GM19240 (cell line): ENCODE data around the gene LHX4.

ENCODE experiments used
- DNase-seq: peaks from one replicate; pipeline ENCODE4 v3.0.0; 2011; ENCODE audit warnings: low spot score; ENCODE audit not compliant: insufficient read length

The LHX4 gene

GRCh38 chr1:180243517-180244221 is 13.6 kb downstream of the LHX4 start:
- DNase-seq, result no peak

DNA sequence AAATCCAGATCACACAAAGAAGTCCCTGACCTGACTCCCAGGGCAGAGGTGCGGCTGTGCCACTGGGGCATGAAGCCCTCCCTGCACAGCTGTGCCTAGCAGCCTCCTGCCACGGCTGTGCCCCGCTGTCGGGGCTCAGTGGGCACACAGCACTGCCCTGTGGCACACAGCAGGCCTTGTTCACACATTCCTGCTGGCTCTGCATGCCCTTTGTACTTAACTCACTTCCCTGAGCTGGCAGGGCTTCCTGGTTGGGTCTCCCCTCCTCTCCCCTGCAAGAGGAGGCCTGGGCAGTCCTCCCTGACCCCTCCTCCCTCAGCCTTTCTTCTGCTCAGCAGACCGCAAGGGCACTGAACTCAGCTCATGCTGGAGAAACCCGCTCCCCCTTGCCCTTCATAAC is 14.8 kb downstream of the LHX4 start:
- no peak for DNase-seq

DNA sequence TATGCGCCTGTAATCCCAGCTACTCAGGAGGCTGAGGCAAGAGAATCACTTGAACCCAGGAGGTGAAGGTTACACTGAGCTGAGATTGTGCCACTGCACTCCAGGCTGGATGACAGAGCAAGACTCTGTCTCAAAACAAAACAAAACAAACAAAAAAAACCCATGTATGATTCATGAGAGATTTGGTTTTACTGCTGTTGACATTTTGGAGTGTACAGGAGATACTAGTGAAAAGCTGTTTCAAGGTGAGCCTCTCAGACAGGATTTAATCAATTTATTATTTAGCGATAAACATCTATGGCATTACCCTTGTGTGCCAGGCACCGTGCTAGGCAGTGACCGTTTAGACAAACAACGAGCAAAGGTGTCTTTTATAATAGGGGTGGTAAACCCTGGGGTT is 16.5 kb downstream of the LHX4 start:
- no peak for DNase-seq

DNA sequence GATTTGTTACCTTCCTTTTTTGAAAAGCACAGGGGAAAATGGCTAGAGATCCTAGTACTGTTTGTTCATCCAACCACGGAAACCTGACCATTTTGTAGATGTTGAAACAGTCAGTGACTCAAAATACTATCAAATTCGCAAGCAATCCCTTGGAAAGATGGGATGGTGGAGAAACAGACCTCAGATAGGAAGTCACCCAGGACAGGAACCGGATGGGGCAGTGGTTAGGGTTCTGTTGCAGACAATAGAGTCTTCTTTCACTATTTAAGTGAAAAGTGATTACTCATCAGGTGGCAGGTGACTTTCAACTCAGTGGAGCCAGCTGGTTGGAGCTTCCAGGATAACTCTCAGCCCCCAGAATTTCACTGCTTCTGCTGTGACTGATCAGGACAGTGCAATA is 17.0 kb downstream of the LHX4 start:
- DNase-seq, result no peak

DNA sequence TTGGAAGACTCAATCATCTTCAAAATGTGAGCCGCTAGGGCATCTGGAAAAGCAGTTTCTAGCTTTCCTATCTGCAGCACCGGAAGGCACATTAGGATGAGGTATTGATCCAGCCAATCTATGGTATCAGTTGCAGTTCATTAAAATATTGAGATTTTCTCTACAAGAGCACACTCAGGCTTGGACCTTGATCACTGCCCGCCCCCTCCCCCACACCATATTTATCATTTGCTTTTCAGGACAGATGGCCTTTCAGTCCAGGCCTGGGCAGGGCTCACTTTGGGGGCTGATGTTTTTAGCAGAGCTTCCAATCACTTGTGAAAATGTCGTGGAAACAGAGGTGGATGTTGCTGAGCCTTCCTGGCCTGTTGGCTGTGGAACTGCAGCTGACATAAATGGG is 17.5 kb downstream of the LHX4 start:
- DNase-seq, result no peak

DNA sequence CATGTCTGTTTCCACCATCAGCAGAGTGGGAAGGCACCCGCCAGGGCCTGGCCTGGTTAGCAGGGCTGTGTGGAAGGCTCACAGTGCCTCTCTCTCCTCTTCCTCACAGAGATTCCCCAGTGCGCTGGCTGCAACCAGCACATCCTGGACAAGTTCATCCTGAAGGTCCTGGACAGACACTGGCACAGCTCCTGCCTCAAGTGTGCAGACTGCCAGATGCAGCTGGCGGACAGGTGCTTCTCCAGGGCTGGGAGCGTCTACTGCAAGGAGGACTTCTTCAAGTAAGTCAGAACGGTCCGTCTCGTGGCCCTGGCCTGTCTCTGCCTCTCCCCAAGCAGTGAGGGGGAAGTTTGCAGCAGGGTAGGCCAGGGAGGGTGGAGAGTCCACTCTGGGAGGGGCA is 18.1 kb downstream of the LHX4 start:
- no peak for DNase-seq

DNA sequence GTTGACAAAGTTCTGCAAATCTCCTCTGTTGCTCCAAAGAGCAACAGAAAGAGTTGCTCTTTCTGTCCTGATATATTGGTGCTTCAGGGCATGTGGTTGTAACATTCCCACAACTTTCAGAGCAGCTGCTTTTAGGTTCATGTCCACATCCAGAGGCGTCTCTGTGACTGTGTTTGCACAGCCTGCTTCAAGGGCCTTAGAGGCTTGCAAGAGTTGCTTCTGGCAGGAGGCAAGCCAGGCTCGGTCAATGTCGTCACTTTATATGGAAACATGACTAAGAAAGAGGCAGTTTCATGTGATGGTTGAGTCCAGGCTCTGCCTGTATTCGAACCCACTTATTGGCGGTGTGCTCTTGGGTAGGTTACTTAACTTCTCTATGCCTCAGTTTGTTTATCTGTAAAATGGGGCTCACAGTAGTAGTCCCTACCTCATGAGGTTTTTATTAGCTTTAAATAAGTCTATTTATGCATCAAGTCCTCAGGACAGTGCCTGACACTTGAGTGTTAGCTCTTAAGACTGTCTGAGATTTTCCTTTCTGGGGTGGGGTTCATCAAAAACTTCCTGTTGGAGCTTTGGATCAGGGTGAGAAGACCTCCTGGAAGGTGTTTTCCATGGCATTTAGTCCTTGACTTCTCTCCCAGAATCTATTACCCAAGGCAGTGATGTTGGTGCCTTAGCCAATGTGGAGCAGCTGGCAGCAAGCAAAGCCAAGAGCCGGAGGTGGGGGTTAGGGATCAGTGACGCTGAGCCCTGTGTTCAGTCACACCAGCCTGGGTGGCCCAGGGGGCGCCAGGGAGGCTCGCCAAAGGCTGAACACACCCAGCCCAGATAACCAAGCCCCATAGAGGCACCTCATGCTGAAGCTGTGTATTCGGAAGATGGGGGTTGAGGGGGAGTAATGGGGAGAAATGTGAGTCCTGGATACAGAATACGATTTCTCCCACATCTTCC is 18.9 kb downstream of the LHX4 start:
- DNase-seq, result no peak

DNA sequence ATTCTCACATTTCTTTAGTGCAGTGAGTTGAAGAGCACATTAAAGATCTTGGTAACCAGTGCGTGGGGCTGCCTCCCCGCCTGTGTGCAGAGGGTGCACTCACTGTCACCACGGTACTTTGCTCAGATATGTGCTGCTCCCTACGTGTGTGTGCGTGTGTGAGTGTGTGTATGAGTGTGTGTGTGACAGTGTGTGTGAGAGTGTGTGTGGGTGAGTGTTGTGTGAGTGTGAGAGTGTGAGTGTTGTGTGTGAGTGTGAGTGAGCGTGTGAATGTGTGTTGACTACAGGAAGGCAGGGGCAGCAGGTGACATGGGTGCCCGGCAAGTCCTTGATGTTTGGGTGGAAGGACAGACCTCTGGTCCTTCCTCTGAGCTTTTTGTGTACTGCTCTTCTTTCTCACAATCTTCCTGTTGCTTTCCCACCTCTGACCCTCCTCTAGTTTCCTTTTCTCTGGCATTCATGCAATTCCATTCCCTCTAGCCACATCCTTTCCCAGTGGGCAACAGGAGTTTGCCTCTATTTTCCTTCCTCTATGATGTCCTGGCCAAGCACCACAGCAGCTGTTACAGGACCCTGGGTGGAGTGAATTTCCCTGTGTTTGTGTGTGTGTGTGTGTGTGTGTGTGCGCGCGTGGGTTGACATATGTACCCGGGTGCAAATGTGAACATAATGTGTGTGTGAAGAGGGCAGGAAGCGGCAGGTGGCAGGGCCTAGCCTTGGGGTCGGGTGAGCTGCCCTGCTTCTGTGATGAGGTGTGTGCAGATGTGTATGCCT is 19.8 kb downstream of the LHX4 start:
- DNase-seq, result no peak

GRCh38 chr1:180250499-180250770 is 20.4 kb downstream of the LHX4 start:
- DNase-seq, result no peak

DNA sequence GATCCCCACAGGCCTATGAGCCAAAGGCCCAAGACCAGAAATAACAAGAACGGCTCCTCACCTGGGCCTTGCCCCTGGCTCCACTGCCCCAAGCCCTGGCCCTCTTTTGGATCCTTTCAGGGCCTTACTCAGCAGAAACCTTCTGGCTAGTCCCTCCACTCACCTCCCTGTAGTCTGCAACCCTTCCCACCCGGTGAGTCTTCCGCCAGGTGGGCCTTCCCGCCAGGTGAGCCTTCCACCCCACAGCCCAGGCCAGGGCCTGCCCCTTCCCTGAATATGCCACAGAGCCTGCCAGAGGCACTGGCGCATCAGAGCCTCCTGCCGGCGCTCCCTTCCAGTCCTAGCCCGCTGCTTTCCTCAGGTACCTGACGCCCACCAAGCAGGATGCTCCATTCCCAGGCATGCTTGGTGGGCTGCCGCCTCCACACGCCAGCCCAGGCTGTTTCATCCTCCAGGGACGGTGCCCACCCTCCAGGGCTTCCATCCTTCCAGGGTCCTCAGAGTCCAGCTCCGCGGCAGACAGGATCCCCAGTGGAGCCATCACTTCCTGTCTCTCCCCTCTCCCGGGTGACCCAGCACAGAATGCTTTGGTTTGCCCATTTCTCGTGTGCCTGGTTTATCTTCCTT is 20.9 kb downstream of the LHX4 start:
- no peak for DNase-seq

DNA sequence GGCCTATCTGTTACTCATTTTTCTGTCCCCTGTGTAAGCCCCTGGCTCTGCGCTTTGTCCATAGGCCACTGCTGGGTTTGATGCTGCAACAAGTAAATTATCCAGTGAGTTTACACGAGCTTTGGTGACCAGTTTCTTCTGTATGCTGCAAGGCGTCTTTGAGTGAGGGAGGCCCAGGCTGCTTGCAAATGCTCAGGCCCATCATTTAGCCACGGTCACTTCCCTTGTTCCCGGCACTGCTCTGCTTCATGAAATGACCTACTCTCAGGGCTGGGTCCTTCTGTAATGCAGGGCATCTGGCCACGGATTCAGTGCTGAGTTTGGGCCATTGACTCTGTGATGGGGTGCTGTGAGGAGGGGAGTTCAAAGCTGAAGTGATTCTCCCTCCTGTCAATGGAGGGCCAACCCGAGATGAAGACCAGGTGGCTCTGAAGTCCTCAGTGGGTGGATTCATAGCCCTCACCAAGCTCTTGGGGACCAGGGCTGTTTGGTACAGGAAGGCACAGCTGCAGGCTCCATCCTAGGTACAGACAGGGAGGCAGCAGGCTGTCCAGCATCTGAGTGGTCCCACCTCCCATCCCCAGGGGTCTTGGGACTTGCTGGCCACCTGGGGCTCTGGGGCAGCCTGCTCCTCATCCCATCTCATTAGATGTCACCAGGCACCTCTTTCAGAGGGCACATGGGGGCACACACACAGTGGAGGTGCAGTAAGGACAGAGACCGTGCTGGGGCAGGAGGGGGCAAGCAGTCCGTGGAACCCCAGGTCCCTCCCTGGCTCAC is 21.7 kb downstream of the LHX4 start:
- DNase-seq, result no peak

DNA sequence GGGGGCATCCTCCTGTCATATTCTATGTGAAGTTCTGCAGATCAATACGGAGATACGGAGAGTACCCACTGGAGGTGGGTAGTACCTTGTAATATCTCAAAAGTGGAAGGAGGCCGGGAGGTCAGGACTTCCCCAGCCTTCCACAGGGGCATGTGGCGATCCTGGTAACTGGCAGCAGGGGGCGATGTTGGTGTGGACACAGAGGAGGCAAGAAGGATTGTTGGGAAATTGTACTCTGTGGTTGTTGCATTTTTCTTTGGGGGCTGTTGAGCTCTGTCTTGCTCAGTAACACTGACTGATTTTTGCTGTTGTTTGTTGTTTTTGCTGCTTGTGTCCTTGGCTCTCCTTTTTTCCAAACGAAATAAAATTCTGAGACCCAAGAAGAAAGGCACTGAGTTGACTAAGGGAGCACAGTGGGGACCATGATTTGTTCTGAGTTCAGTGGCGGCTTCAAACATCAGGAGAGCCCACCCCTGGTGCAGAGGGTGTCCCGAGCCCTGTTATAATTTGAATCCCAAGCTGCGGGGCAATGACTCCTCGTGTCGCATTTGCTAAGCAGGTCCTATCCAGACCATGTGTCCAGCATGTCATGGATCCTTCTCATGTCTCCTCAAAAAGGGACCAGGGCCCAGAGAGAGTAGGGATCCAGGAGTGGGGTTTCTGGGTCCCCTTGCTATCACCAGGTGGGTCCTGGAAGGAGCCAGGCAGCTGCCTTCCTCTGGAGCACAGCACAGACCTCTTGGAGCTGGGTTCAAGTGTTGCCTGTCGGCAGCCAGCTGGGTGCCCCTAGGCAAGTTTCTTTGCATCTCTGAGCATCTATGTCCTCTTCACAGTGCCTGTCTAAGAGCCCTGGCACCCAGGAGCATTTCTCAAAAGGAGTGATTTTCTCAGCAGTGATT is 22.8 kb downstream of the LHX4 start:
- peak; percentile 67 for DNase-seq

DNA sequence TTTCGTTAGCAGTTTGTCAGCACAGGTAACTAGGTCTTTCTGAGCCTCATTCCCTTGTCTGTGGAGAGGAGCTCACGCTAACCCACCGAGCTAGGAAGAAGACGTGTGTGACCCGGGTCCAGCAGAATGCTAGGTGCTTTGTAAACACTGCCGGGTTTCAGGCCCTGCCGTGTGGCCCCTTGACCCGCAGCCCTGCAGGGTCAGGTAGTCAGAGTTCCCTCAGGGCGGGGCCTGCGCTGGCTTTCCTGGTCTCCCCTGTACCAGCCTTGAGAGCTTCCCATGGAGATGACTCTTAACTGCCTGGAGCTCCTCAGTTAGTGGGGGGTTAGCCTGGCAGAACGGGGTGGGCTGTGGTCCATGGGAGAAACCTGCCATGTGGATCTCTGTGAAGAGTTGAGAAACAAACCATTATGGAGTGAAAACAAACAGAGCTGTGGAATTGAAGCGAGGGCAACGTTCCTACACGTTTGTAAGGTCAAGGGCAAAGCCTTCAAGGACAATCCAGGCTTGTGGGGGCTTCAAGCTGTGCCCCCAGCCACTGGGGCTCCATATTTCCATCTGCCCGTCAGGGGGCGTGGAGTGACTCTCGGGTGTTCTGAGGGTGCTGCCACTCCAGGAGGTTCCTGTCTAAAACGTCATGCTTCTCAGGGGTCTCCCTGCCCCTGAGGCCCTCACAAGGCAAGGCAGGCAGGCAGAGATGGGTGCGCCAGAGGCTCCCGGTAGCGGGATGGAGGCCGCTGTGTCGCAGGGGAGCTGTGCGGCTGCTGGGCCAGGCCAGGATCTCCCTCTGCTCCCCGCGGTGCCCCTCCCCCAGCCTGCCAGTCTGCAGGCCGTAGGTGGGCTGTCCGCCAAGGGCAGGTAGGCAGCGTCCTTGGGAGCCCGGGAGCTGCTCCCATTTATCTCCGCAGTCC is 23.8 kb downstream of the LHX4 start:
- DNase-seq, result no peak

DNA sequence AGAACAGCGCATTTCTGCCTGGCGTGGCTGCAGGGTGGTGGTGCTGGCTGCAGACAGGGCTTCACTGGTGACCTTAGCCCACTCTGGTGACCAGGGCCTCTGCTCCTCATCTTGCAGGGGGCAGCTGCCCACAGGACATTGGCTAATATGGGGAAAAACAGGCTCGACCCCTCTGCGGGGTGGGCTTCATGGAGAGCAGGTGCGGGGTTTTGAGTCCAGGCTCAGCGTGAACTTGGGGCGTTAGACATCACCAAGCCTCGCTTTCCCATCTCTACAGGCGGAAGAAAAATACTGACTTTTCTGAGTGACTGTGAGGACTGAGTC is 24.4 kb downstream of the LHX4 start:
- no peak for DNase-seq

DNA sequence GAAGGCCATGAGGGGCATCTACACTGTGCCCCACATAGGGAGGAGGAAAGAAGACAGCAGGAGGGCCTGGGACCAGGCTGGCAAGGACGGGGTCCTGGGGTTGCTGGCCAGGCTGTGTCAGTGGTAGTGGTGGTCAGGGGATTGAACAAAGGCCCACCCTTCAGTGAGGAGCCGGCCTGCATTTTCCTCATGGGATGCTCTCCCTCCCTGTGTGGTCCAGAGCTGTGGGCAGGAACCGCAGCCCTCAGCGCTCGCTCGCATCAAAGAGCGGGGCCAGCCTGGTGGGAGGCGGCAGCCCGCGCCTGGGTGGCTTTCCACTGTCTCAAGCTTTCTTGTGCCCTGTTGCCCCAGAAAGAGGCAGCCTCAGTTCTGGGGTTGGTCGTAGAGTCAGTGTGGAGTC is 24.8 kb downstream of the LHX4 start:
- DNase-seq, result no peak

- no peak for DNase-seq
These were observed 25.7 kb downstream of the LHX4 start for GRCh38 chr1:180255536-180256340.

DNA sequence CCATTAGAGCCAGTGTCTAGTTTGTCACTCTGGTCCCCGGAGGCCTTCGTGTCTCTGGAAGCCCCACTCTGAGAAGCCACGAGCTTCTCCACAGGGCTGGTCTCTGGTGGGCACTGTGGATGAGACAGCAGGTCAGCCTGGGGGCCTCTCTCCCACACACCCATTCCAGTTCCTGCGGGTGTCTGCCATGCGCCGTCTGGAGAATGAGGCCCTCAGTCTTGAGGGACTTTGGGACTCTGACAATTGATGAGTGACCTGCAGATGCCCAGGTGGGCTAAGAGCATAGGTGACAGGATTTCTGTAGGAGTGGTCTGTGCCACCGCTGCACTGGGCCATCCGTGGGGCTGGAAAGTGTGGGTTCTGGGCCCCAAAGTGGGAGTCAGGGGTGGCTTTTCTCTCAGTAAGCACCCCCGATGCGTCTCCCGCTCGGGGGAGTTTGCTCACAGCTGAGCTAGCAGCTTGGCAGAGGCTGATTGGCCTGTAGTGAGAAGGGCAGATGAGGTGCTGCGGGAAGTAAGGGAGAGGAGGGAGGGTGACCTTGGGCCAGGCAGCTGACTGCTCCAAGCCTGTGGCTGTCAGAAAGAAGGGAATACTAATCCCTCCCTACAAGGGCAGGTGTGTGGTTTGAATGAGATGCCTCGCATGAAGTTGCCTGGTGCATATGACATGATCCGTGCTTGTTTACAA is 26.4 kb downstream of the LHX4 start:
- no peak for DNase-seq

DNA sequence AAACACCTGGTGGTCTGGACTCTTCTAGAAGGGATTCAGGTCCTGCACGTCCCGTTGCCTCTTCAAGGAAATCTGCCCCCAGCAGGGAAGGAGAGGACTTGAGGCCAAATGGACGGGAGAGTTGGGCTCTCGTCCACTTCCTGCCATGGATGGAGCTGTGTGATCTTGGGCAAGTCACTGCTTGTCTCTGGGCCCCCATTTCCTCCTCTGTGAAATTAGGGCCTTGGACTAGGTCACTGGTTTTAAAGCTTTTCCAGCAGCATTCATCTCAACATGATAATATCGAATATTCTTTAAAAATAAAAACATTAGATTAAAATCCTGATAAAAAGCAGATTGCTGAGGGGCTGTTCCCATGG is 26.9 kb downstream of the LHX4 start:
- DNase-seq, result no peak
